T1000 (cell line): ENCODE measurements around the gene CNNM2.

Experiments used
- DNase-seq: peaks from one replicate; lab custom pipeline; 2025; ENCODE audit warnings: mixed read lengths; lab: John Stamatoyannopoulos, UW

Gene CNNM2

GRCh38 chr10:103077020-103077419, 158.9 kb downstream of the CNNM2 start:
- no peak for DNase-seq

- DNase-seq = no peak
Observed at GRCh38 chr10:103077491-103078308, 159.6 kb downstream of the CNNM2 start.

- DNase-seq = no peak
Observed at GRCh38 chr10:103078309-103078615, 160.2 kb downstream of the CNNM2 start.

- DNase-seq = no peak
Observed at GRCh38 chr10:103078676-103079075, 160.6 kb downstream of the CNNM2 start.

GRCh38 chr10:103079100-103079499, 161.0 kb downstream of the CNNM2 start:
- no peak for DNase-seq

- no peak for DNase-seq
Observed at GRCh38 chr10:103079946-103080345, 161.9 kb downstream of the CNNM2 start.

GRCh38 chr10:103080891-103081581, 162.9 kb downstream of the CNNM2 start:
- no peak for DNase-seq

- DNase-seq = no peak
Observed at GRCh38 chr10:103082683-103083082, 164.6 kb downstream of the CNNM2 start.

- DNase-seq = no peak
Observed at GRCh38 chr10:103083266-103083976, 165.3 kb downstream of the CNNM2 start.

GRCh38 chr10:103083977-103084320, 165.9 kb downstream of the CNNM2 start:
- no peak for DNase-seq

GRCh38 chr10:103086261-103086660, 168.2 kb downstream of the CNNM2 start:
- DNase-seq = no peak

- DNase-seq = no peak
Observed at GRCh38 chr10:103086799-103087198, 168.7 kb downstream of the CNNM2 start.

GRCh38 chr10:103089493-103089892, 171.4 kb downstream of the CNNM2 start:
- DNase-seq = no peak

GRCh38 chr10:103090911-103091310, 172.8 kb downstream of the CNNM2 start:
- DNase-seq = no peak

GRCh38 chr10:103095005-103095404, 176.9 kb downstream of the CNNM2 start:
- DNase-seq = no peak

GRCh38 chr10:103096130-103096529, 178.0 kb downstream of the CNNM2 start:
- DNase-seq = no peak

GRCh38 chr10:103098240-103098639, 180.1 kb downstream of the CNNM2 start:
- DNase-seq = no peak

- DNase-seq = no peak
Observed at GRCh38 chr10:103100620-103101019, 182.5 kb downstream of the CNNM2 start.

- DNase-seq = no peak
Observed at GRCh38 chr10:103102195-103102594, 184.1 kb downstream of the CNNM2 start.

GRCh38 chr10:103103989-103104388, 185.9 kb downstream of the CNNM2 start:
- DNase-seq = no peak

GRCh38 chr10:103104721-103105120, 186.6 kb downstream of the CNNM2 start:
- DNase-seq = no peak

- no peak for DNase-seq
Observed at GRCh38 chr10:103105462-103105861, 187.4 kb downstream of the CNNM2 start.

GRCh38 chr10:103106539-103106938, 188.4 kb downstream of the CNNM2 start:
- DNase-seq = no peak
